ENCODE results near the gene MAML3. TPM values are rescaled to one million over a fixed set of nuclear protein-coding genes. Genes with fewer than 3 reads are reported as not detected.

MAML3 gene
- total RNA-seq, 1 donor = 0.72 TPM

DNA sequence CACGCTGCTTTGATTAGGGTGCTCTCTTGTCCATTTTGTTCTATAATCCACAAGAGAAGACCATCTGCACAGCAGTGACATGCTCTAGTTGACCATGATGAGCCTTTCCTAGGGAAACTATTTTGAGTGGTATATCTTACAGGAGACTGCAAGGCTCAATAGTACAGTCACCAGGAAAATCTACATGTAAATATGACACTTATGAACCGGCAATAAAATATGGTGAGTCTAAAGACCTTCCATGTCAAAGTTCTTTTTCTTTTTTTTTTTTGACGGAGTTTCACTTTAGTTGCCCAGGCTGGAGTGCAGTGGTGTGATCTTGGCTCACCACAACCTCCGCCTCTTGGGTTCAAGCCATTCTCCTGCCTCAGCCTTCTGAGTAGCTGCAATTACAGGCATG lies 384.6 kb downstream of the MAML3 start:
- no peaks in the 10 kb centered on the region for H3K36me3 ChIP-seq (ENCODE audit: insufficient read depth, low read length)
- TF ChIP-seq, protein P1, sequence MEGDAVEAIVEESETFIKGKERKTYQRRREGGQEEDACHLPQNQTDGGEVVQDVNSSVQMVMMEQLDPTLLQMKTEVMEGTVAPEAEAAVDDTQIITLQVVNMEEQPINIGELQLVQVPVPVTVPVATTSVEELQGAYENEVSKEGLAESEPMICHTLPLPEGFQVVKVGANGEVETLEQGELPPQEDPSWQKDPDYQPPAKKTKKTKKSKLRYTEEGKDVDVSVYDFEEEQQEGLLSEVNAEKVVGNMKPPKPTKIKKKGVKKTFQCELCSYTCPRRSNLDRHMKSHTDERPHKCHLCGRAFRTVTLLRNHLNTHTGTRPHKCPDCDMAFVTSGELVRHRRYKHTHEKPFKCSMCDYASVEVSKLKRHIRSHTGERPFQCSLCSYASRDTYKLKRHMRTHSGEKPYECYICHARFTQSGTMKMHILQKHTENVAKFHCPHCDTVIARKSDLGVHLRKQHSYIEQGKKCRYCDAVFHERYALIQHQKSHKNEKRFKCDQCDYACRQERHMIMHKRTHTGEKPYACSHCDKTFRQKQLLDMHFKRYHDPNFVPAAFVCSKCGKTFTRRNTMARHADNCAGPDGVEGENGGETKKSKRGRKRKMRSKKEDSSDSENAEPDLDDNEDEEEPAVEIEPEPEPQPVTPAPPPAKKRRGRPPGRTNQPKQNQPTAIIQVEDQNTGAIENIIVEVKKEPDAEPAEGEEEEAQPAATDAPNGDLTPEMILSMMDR (IDR thresholded peaks at IDR 0.05; ENCODE audit: extremely low read depth, low read depth, low read length) = no peak
- no peak overlapping the region for H2AFZ ChIP-seq (ENCODE audit: low read length)
- DNase-seq (ENCODE audit: insufficient read length, low spot score, missing footprints) = no peak
- peaks cover 6% of the 10 kb centered on the region for H3K27me3 ChIP-seq (ENCODE audit: insufficient read depth, low read length)
- H3K9me3 ChIP-seq (ENCODE audit: low read depth, low read length) = no peaks in the 10 kb centered on the region
- H3K79me2 ChIP-seq (ENCODE audit: insufficient read depth, low read length) = no peaks in the 10 kb centered on the region
- no peak overlapping the region for H3K4me2 ChIP-seq (ENCODE audit: insufficient read depth, low read length)
- no peaks in the 10 kb centered on the region for H3K4me1 ChIP-seq (ENCODE audit: insufficient read depth, low read length)
- H3K27ac ChIP-seq (ENCODE audit: low read depth, low read length) = no peak overlapping the region
- H4K20me1 ChIP-seq (ENCODE audit: insufficient read depth, low read length) = no peaks in the 10 kb centered on the region
- H3K4me3 ChIP-seq (ENCODE audit: insufficient read depth, low read length) = no peak overlapping the region

DNA sequence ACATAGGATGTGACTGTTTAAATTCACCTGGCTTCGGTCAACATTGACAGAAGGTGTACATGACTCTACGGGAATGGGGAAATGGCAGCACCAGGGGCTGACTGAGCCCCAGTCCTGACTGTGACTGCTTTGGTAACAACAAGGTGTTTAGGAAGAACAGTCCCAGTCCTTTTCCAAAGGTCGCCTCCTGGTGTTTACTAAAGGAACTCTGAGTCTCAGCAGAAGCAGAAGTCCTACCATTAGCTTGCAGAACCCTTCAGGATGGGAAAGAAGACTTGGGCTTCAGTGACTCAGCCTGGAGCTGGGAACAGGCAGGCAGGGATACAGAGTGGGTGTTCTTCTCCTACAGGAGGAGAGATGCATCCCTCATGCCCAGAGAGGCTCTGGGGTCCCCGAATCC lies 385.1 kb downstream of the MAML3 start:
- no peaks in the 10 kb centered on the region for H3K9me3 ChIP-seq (ENCODE audit: low read depth, low read length)
- no peak overlapping the region for H3K4me3 ChIP-seq (ENCODE audit: insufficient read depth, low read length)
- no peak overlapping the region for H3K27ac ChIP-seq (ENCODE audit: low read depth, low read length)
- peaks cover 2% of the 10 kb centered on the region for H3K27me3 ChIP-seq (ENCODE audit: insufficient read depth, low read length)
- H4K20me1 ChIP-seq (ENCODE audit: insufficient read depth, low read length) = no peaks in the 10 kb centered on the region
- H3K4me2 ChIP-seq (ENCODE audit: insufficient read depth, low read length) = no peak overlapping the region
- no peaks in the 10 kb centered on the region for H3K79me2 ChIP-seq (ENCODE audit: insufficient read depth, low read length)
- no peaks in the 10 kb centered on the region for H3K36me3 ChIP-seq (ENCODE audit: insufficient read depth, low read length)
- TF ChIP-seq, protein P1 (IDR thresholded peaks at IDR 0.05; ENCODE audit: extremely low read depth, low read depth, low read length) = peak; percentile 22
- no peak for DNase-seq (ENCODE audit: insufficient read length, low spot score, missing footprints)
- no peak overlapping the region for H2AFZ ChIP-seq (ENCODE audit: low read length)
- no peaks in the 10 kb centered on the region for H3K4me1 ChIP-seq (ENCODE audit: insufficient read depth, low read length)

DNA sequence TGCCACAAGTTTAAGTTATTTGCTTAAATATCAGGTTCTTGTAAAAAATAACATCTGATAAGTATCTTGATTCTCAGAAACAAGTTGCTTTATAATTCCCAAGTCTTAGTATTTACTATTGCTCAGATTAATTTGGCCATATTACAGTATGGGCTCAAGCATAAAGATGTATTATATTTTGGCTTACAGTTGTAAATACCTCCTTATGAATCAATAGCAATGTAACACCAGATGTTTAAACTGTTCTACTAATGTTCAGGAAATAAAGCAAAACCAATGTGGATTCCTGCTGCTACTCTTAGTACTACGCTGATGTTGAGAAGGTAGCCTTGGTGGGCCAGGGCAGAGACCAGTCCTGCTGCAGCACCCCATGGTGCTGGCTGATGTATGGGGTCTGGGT lies 385.6 kb downstream of the MAML3 start:
- H3K36me3 ChIP-seq (ENCODE audit: insufficient read depth, low read length) = no peaks in the 10 kb centered on the region
- no peaks in the 10 kb centered on the region for H3K79me2 ChIP-seq (ENCODE audit: insufficient read depth, low read length)
- TF ChIP-seq, protein P1 (IDR thresholded peaks at IDR 0.05; ENCODE audit: extremely low read depth, low read depth, low read length) = no peak
- no peaks in the 10 kb centered on the region for H3K4me1 ChIP-seq (ENCODE audit: insufficient read depth, low read length)
- no peaks in the 10 kb centered on the region for H3K27me3 ChIP-seq (ENCODE audit: insufficient read depth, low read length)
- no peaks in the 10 kb centered on the region for H4K20me1 ChIP-seq (ENCODE audit: insufficient read depth, low read length)
- H2AFZ ChIP-seq (ENCODE audit: low read length) = no peak overlapping the region
- DNase-seq (ENCODE audit: insufficient read length, low spot score, missing footprints) = no peak
- no peaks in the 10 kb centered on the region for H3K9me3 ChIP-seq (ENCODE audit: low read depth, low read length)
- H3K4me3 ChIP-seq (ENCODE audit: insufficient read depth, low read length) = no peak overlapping the region
- no peak overlapping the region for H3K4me2 ChIP-seq (ENCODE audit: insufficient read depth, low read length)
- no peak overlapping the region for H3K27ac ChIP-seq (ENCODE audit: low read depth, low read length)

DNA sequence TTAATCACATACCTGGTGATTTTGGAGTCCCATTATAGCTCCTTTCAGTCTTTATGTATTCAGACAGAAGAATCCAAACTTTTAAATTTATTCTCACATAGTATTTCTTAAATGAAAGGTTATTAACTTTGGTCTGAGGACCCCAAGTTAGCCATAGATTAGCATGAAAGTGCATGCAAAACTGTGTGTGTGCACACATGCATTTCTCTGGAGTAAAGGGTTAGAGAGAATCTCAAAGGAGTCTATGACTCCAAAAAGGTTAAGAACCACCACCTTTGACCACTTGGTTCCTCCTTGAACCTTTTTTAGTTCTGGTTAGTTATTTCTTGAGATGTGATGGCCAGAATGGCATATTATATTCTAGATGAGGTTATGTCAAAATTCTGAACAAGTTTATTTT lies 386.4 kb downstream of the MAML3 start:
- H3K79me2 ChIP-seq (ENCODE audit: insufficient read depth, low read length) = no peaks in the 10 kb centered on the region
- H3K4me2 ChIP-seq (ENCODE audit: insufficient read depth, low read length) = no peak overlapping the region
- no peaks in the 10 kb centered on the region for H4K20me1 ChIP-seq (ENCODE audit: insufficient read depth, low read length)
- TF ChIP-seq, protein P1 (IDR thresholded peaks at IDR 0.05; ENCODE audit: extremely low read depth, low read depth, low read length) = no peak
- H3K4me1 ChIP-seq (ENCODE audit: insufficient read depth, low read length) = no peaks in the 10 kb centered on the region
- H3K36me3 ChIP-seq (ENCODE audit: insufficient read depth, low read length) = no peaks in the 10 kb centered on the region
- no peak overlapping the region for H3K27ac ChIP-seq (ENCODE audit: low read depth, low read length)
- no peak overlapping the region for H2AFZ ChIP-seq (ENCODE audit: low read length)
- H3K4me3 ChIP-seq (ENCODE audit: insufficient read depth, low read length) = no peak overlapping the region
- DNase-seq (ENCODE audit: insufficient read length, low spot score, missing footprints) = no peak
- H3K9me3 ChIP-seq (ENCODE audit: low read depth, low read length) = no peaks in the 10 kb centered on the region
- peaks cover 3% of the 10 kb centered on the region for H3K27me3 ChIP-seq (ENCODE audit: insufficient read depth, low read length)

All from osteoblast (primary cell).